BJ (cell line): ENCODE data around the gene LACRT. TPM values are rescaled to one million over a fixed set of nuclear protein-coding genes. Genes with fewer than 3 reads are reported as not detected.

Experiments used
- CTCF ChIA-PET: fragments of 350-600 bp; formaldehyde crosslinking; extraction: SDS; loops from one replicate; lab custom pipeline; 2021; ENCODE audit warnings: antibody characterized with exemption, inconsistent platforms; lab: Yijun Ruan, JAX
- POLR2A ChIA-PET: fragments of 300-600 bp; sonication (Branson Sonifier 250); formaldehyde crosslinking; extraction: SDS; loops from one replicate; lab custom pipeline; 2021; ENCODE audit warnings: antibody characterized with exemption; lab: Charles Lee
- DNase-seq: peaks from one replicate; pipeline ENCODE4 v3.0.0-alpha.2; 2011; ENCODE audit warnings: low read depth
- H3K27me3 ChIP-seq: 2 replicates; pipeline ENCODE4 v1.6.0; 2011; ENCODE audit warnings: low read length; ENCODE audit not compliant: control insufficient read depth, insufficient read depth
- H3K36me3 ChIP-seq: 2 replicates; pipeline ENCODE4 v1.5.1; 2011; ENCODE audit warnings: low read length; ENCODE audit not compliant: control insufficient read depth, insufficient read depth
- H3K4me3 ChIP-seq: 2 replicates; pipeline ENCODE4 v1.5.1; 2011; ENCODE audit warnings: low read depth, mild to moderate bottlenecking, control low read depth, low read length
- CTCF ChIP-seq: IDR thresholded peaks from 2 replicates; pipeline ENCODE4 v1.5.1; 2011; ENCODE audit warnings: low read depth, mild to moderate bottlenecking, control low read depth, inconsistent platforms, low read length, moderate library complexity; ENCODE audit not compliant: insufficient read depth
- polyA plus RNA-seq: library from polyadenylated mRNA; depleted of rRNA; stranded (reverse); fragments of >200 nt; gene quantifications from 2 replicates; pipeline ENCODE4 v1.2.3, GENCODE V29; 2011

Gene LACRT
- polyA plus RNA-seq, 1 experiment = not detected

GRCh38 chr12:54602661-54603060, 32.0 kb downstream of the LACRT start:
- no peaks in the 10 kb centered on the region for H3K36me3 ChIP-seq
- CTCF ChIA-PET = interaction anchor here (0.6 to 7.6 kb wide), 5 partner anchors 9 to 39 kb away, joined by 3 to 59 read pairs (median 3); no protein-coding TSS in a partner anchor
- H3K4me3 ChIP-seq = no peak overlapping the region
- POLR2A ChIA-PET = no interaction called here
- no peak for TF ChIP-seq CTCF
- DNase-seq = no peak
- peaks cover 1% of the 10 kb centered on the region; the same call in 1 of the 2 replicates for H3K27me3 ChIP-seq

GRCh38 chr12:54601841-54602240, 32.9 kb downstream of the LACRT start:
- no peak for TF ChIP-seq CTCF
- ChIA-PET CTCF (interaction anchor here (0.6 to 7.6 kb wide), 5 partner anchors 8 to 31 kb away, joined by 3 to 59 read pairs (median 4); no protein-coding TSS in a partner anchor), POLR2A (no interaction called here)
- no peak overlapping the region for H3K4me3 ChIP-seq
- no peak for DNase-seq
- H3K36me3 ChIP-seq = no peaks in the 10 kb centered on the region
- peaks cover 1% of the 10 kb centered on the region; the same call in 1 of the 2 replicates for H3K27me3 ChIP-seq

- Histone ChIP-seq H3K36me3 (no peaks in the 10 kb centered on the region), H3K4me3 (no peak overlapping the region), H3K27me3 (peaks cover 4% of the 10 kb centered on the region)
- DNase-seq = no peak
- TF ChIP-seq CTCF = no peak
- CTCF ChIA-PET = interaction anchor here (2.0 to 7.6 kb wide), 2 partner anchors 17 to 20 kb away, joined by 5 to 59 read pairs; no protein-coding TSS in a partner anchor
- POLR2A ChIA-PET = no interaction called here
Observed at GRCh38 chr12:54598970-54599369, 35.7 kb downstream of the LACRT start.

- ChIA-PET CTCF (interaction anchor here (0.8 to 7.6 kb wide), 13 partner anchors 8 to 77 kb away, joined by 3 to 59 read pairs (median 5); partner anchors contain the start of gene PPP1R1A), POLR2A (no interaction called here)
- DNase-seq = no peak
- peak; percentile 92 for TF ChIP-seq CTCF
- Histone ChIP-seq H3K4me3 (no peak overlapping the region), H3K27me3 (peaks cover 3% of the 10 kb centered on the region), H3K36me3 (no peaks in the 10 kb centered on the region)
Observed at GRCh38 chr12:54596526-54596946, 38.2 kb downstream of the LACRT start.

- CTCF ChIA-PET = interaction anchor here (1.1 to 7.6 kb wide), 11 partner anchors 8 to 78 kb away, joined by 3 to 59 read pairs (median 7); partner anchors contain the start of gene PPP1R1A
- DNase-seq = no peak
- POLR2A ChIA-PET = no interaction called here
- no peak overlapping the region for H3K4me3 ChIP-seq
- TF ChIP-seq CTCF = no peak
- peaks cover 6% of the 10 kb centered on the region for H3K27me3 ChIP-seq
- H3K36me3 ChIP-seq = no peaks in the 10 kb centered on the region
Observed at GRCh38 chr12:54595471-54595870, 39.2 kb downstream of the LACRT start.
